Right lobe of liver (tissue), 4 donors: ENCODE measurements around the gene OR52N5.

Source experiments
- POLR2A ChIP-seq: fragments of 450-650 bp; IDR thresholded peaks from one replicate; pipeline ENCODE4 v1.6.1; 2017; ENCODE audit warnings: antibody characterized with exemption, mild to moderate bottlenecking
- TF ChIP-seq, protein P1 (sequence below), 4 donors: fragments of 200-600 bp in 3 of 4; fragments of 450-650 bp in 1 of 4; IDR thresholded peaks; one replicate each; pipeline versions ENCODE4 v1.5.1 to v1.8.0; 2016 to 2022; ENCODE audit warnings: antibody characterized with exemption in 4 of 4, mild to moderate bottlenecking in 2 of 4
- donor health status: DM: no; HTN: no; CAD: no.
- donor health status: DM: no; HTN: no; CAD: no.
- donor health status: DM: no; HTN: yes; CAD: no.

DNA sequence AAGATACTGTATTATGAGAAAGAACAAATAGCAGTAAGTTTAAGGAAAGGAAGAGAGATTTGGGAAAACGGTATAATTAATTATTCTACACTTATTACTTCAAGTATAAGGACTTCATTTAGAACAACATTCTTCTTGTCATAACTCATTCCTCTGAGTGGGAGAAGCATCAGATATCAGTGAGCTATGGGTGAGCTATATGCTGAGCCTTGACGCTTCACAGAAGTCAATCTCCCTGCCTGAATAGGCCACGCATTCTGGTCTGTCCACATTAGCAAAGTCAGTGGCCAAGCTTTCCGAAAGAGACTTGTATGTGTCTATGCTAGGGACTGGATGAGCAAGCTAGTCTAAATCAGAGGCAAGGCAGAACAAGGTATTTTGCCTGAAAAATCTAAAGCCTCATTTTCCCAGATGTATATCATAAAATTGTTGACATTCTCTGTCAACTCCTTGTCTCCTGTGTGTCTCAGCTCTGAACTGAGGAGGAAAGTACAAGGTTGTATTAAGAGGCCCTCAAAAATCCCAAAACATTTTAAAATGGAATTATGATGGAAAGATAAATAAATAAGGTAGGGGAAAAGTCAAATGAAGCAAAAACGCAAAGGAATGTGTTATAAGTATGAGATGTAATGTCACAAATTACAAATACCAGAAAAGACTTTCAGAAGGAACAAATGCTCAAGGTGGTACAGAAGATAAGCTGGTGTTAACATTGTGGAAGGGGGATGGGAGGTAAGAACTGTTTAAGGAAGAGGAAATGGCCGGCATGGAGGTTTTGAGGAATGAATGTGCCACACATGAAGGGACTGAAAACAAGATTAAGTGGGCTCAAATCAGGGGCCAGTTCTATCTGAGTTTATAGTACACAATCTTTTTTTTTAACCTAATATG lies 27.0 kb upstream of the OR52N5 start:
- TF ChIP-seq, protein P1, sequence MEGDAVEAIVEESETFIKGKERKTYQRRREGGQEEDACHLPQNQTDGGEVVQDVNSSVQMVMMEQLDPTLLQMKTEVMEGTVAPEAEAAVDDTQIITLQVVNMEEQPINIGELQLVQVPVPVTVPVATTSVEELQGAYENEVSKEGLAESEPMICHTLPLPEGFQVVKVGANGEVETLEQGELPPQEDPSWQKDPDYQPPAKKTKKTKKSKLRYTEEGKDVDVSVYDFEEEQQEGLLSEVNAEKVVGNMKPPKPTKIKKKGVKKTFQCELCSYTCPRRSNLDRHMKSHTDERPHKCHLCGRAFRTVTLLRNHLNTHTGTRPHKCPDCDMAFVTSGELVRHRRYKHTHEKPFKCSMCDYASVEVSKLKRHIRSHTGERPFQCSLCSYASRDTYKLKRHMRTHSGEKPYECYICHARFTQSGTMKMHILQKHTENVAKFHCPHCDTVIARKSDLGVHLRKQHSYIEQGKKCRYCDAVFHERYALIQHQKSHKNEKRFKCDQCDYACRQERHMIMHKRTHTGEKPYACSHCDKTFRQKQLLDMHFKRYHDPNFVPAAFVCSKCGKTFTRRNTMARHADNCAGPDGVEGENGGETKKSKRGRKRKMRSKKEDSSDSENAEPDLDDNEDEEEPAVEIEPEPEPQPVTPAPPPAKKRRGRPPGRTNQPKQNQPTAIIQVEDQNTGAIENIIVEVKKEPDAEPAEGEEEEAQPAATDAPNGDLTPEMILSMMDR (IDR thresholded peaks at IDR 0.05) = no peak
- TF ChIP-seq POLR2A = no peak
